Fibroblast of lung (primary cell): ENCODE results near the gene MGST2.

ENCODE experiments used
- EZH2 ChIP-seq: IDR thresholded peaks from 2 replicates; pipeline ENCODE4 v1.5.1; 2012; ENCODE audit warnings: low read length, control low read depth, mild to moderate bottlenecking; ENCODE audit errors: missing control alignments
- TF ChIP-seq, protein P1 (sequence below), 2 donors: IDR thresholded peaks in 1 of 2; conservative IDR thresholded peaks in 1 of 2; 1 replicate in 1 of 2; 2 replicates in 1 of 2; pipeline ENCODE4 v1.5.1; 2011 to 2012; ENCODE audit warnings: low read length in 2 of 2, control low read depth in 1 of 2, inconsistent platforms in 1 of 2, low read depth in 1 of 2, mild to moderate bottlenecking in 1 of 2

DNA sequence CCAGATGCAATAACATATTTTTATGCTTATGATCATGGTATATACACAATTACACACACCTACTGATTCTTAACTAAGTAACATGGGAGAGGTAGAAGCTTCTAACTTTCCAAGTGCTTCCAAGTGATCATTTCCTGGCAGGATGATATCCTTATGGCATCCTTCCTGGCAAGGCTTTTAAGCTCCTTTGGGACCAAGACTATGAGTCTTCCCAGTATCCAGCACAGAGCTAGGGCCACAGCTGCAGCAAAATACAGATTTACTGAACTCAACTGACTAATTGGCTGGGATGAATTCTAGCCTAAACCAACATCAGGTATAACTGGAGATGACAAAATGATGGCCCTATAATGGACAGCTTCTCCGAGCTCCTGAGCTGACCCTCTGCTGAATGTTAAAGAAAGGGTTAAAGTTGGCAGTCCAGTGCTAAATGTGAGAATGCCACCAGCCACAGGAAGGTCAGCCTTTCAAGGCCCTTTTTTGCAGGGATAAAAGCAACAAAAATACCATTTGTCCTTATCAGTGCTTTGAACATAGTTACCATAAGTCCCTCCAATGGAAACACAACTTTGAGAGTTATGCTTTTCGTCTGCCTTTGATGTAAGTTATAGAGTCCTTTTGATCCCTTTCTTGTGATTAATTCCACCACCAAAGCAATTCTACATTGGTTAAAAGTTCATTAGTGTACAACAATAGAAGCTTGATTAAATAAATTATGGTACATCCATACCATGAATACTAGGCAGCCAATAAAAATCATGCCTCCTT is 73.4 kb downstream of the MGST2 start:
- TF ChIP-seq, protein P1, sequence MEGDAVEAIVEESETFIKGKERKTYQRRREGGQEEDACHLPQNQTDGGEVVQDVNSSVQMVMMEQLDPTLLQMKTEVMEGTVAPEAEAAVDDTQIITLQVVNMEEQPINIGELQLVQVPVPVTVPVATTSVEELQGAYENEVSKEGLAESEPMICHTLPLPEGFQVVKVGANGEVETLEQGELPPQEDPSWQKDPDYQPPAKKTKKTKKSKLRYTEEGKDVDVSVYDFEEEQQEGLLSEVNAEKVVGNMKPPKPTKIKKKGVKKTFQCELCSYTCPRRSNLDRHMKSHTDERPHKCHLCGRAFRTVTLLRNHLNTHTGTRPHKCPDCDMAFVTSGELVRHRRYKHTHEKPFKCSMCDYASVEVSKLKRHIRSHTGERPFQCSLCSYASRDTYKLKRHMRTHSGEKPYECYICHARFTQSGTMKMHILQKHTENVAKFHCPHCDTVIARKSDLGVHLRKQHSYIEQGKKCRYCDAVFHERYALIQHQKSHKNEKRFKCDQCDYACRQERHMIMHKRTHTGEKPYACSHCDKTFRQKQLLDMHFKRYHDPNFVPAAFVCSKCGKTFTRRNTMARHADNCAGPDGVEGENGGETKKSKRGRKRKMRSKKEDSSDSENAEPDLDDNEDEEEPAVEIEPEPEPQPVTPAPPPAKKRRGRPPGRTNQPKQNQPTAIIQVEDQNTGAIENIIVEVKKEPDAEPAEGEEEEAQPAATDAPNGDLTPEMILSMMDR (conservative IDR thresholded peaks at IDR 0.05 in 1 of 2, IDR thresholded peaks at IDR 0.05 in 1 of 2; ENCODE audit: low read depth in 1 of 2, low read length in 2 of 2), result no peak
- TF ChIP-seq EZH2, result no peak
